ENCODE results near the gene NADK2. TPM values are rescaled to one million over a fixed set of nuclear protein-coding genes. Genes with fewer than 3 reads are reported as not detected.

The NADK2 gene
- total and polyA plus RNA-seq, 9 donors = 13.5 to 46.7 (median 26.4) TPM

DNA sequence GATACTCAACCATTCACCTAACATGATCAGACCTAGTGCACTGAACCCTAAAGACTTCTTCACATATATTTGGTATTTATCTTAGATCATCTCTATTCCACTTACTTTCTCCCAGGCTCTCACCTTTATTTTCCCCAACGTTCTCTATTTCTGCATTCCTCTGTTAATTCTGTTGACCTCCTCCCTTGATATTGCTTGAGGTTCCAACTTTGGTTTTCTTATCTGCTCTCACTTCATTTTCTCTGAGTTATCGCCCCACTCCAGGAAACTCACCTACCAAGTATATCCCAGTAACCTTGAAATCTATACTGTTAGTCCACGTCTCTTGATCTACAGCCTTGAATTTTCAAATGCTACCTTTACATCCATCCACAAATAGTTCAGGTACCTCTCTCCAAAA is 9.2 kb downstream of the NADK2 start:
- Histone ChIP-seq H3K4me1 (ENCODE audit: insufficient read depth) (peaks cover 5% of the 10 kb centered on the region), H3K4me3 (no peak overlapping the region), H3K27me3 (no peaks in the 10 kb centered on the region), H3K27ac (no peak overlapping the region), H3K9me3 (no peaks in the 10 kb centered on the region), H3K36me3 (no peaks in the 10 kb centered on the region)
- 85 to 90% (median 87%) methylated on average over 3 of the region's 3 CpGs for WGBS, 3 donors
- intact Hi-C loops (cut with DNase I) = no loop called here
- DNase-seq = no peak
- TF ChIP-seq POLR2A (IDR thresholded peaks at IDR 0.05) (no peak), EP300 (IDR thresholded peaks at IDR 0.05) (no peak)
- TF ChIP-seq, protein P1, sequence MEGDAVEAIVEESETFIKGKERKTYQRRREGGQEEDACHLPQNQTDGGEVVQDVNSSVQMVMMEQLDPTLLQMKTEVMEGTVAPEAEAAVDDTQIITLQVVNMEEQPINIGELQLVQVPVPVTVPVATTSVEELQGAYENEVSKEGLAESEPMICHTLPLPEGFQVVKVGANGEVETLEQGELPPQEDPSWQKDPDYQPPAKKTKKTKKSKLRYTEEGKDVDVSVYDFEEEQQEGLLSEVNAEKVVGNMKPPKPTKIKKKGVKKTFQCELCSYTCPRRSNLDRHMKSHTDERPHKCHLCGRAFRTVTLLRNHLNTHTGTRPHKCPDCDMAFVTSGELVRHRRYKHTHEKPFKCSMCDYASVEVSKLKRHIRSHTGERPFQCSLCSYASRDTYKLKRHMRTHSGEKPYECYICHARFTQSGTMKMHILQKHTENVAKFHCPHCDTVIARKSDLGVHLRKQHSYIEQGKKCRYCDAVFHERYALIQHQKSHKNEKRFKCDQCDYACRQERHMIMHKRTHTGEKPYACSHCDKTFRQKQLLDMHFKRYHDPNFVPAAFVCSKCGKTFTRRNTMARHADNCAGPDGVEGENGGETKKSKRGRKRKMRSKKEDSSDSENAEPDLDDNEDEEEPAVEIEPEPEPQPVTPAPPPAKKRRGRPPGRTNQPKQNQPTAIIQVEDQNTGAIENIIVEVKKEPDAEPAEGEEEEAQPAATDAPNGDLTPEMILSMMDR (IDR thresholded peaks at IDR 0.05) = no peak

DNA sequence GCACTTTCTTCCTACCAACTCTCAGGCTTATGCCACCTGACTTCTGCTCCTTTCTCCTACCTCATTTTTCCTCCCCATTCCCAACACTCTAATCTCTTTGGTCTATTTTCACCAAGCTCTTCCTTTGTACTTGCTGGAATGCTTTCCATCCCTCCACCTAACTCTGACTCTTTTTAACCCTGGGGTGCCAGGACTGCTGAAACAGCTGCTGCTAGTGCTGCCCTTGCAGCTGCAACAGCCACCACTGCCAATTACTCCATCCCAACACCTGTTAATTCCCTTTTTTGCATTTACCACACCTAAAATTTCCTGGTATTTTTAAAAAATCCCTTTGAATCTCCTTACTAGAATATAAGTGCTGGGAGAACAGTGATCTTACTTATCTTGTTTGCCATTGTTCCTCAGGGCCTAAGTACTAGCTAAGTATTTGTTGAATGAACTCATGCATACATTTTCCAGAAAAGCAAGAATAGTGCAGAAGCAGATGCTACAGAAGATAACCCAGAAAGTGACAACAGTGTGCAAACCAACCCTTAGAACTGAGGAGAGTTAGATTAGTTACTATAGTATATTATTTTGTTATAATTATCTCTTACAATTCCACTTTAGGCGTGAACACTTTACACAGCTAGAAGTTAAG is 11.5 kb downstream of the NADK2 start:
- H3K4me3 ChIP-seq = no peak overlapping the region
- H3K9me3 ChIP-seq = no peaks in the 10 kb centered on the region
- 75 to 85% (median 81%) methylated on average over 1 of the region's 1 CpG for WGBS, 3 donors
- H3K27ac ChIP-seq = no peak overlapping the region
- no peaks in the 10 kb centered on the region for H3K36me3 ChIP-seq
- DNase-seq = no peak
- TF ChIP-seq EP300 (IDR thresholded peaks at IDR 0.05) = no peak
- no peak for TF ChIP-seq POLR2A (IDR thresholded peaks at IDR 0.05)
- TF ChIP-seq, protein P1 (IDR thresholded peaks at IDR 0.05) = no peak
- intact Hi-C loops (cut with DNase I) = no loop called here
- peaks cover 5% of the 10 kb centered on the region for H3K4me1 ChIP-seq (ENCODE audit: insufficient read depth)
- H3K27me3 ChIP-seq = no peaks in the 10 kb centered on the region

DNA sequence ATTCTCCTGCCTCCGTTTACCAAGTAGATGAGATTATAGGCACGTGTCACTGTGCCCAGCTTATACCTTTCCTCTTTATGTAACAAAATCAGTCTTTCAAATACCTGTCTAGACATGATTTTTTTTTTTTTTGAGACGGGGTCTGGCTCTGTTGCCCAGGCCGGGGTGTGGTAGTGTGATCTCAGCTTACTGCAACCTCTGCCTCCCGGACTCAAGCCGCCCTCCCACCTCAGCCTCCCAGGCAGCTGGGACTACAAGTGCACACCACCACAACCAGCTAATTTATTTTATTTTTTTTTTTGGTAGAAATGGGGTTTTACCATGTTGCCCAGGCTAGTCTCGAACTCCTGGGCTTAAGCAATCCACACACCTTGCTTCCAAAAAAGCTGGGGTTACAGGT is 13.2 kb downstream of the NADK2 start:
- no peak for DNase-seq
- Histone ChIP-seq H3K4me3 (no peak overlapping the region), H3K9me3 (no peaks in the 10 kb centered on the region), H3K36me3 (no peaks in the 10 kb centered on the region), H3K4me1 (ENCODE audit: insufficient read depth) (peaks cover 5% of the 10 kb centered on the region), H3K27me3 (no peaks in the 10 kb centered on the region), H3K27ac (no peak overlapping the region)
- WGBS, 3 donors = 97 to 99% (median 98%) methylated on average over 7 of the region's 7 CpGs
- TF ChIP-seq, protein P1 (IDR thresholded peaks at IDR 0.05) = no peak
- TF ChIP-seq EP300 (IDR thresholded peaks at IDR 0.05) (no peak), POLR2A (IDR thresholded peaks at IDR 0.05) (no peak)
- intact Hi-C loops (cut with DNase I) = no loop called here

DNA sequence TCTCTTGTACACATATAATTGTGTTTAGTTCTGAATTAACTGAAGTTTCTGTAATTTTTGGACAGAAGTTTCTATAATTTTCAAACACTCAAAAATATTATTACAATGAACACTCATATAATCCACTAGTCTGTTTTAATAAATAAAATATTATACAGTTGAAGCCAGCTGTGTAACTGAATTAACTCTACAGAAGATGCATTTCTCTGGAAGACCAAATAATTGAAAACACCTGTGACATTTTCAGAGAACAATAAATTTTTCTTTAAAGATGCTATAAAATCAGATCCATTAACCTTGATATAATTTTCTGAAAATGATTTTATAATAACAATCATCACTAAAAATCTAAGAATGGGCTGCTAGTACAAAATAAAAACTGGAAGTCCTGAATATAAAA is 14.7 kb downstream of the NADK2 start:
- Histone ChIP-seq H3K36me3 (no peaks in the 10 kb centered on the region), H3K27ac (no peak overlapping the region), H3K27me3 (no peaks in the 10 kb centered on the region), H3K4me1 (ENCODE audit: insufficient read depth) (peaks cover 5% of the 10 kb centered on the region), H3K9me3 (no peaks in the 10 kb centered on the region), H3K4me3 (no peak overlapping the region)
- TF ChIP-seq, protein P1 (IDR thresholded peaks at IDR 0.05) = no peak
- no peak for TF ChIP-seq POLR2A (IDR thresholded peaks at IDR 0.05)
- TF ChIP-seq EP300 (IDR thresholded peaks at IDR 0.05) = no peak
- intact Hi-C loops (cut with DNase I) = no loop called here
- no peak for DNase-seq

All from ovary (tissue), 9 donors.